Measurements from ENCODE around the gene SETDB1. TPM values are rescaled to one million over a fixed set of nuclear protein-coding genes. Genes with fewer than 3 reads are reported as not detected.

Gene SETDB1
- total and polyA plus RNA-seq, 2 of the 13 experiments (the other 11 are each of a cell fraction or from before 2014, with no cell fraction given), result 33.1 to 34.6 TPM

GRCh38 chr1:150979092-150980056 is 53.2 kb downstream of the SETDB1 start (continued):
- TF ChIP-seq REXO4 (CRISPR knock-in tag; IDR thresholded peaks at IDR 0.05; ENCODE audit: borderline replicate concordance) (no peak), CENPBD1 (CRISPR knock-in tag; IDR thresholded peaks at IDR 0.05; ENCODE audit: borderline replicate concordance, low read depth) (no peak), PLRG1 (conservative IDR thresholded peaks at IDR 0.05) (no peak), SIN3A (IDR thresholded peaks at IDR 0.05; ENCODE audit: borderline replicate concordance, low read depth, low read length) (no peak), ZNF660 (CRISPR knock-in tag; IDR thresholded peaks at IDR 0.05; ENCODE audit: borderline replicate concordance, low read depth) (no peak), MLX (CRISPR knock-in tag; IDR thresholded peaks at IDR 0.05) (no peak), FOXP1 (IDR thresholded peaks at IDR 0.05) (no peak), FOXP1 (CRISPR knock-in tag; IDR thresholded peaks at IDR 0.05) (no peak), TCF7L2 (IDR thresholded peaks at IDR 0.05; ENCODE audit: low read depth, low read length) (no peak), GLI4 (CRISPR knock-in tag; IDR thresholded peaks at IDR 0.05; ENCODE audit: borderline replicate concordance) (no peak; the same call in 1 of the 2 replicates), FOSL1 (CRISPR knock-in tag; IDR thresholded peaks at IDR 0.05; ENCODE audit: borderline replicate concordance) (no peak), SUZ12 (IDR thresholded peaks at IDR 0.05; ENCODE audit: low read depth, low read length) (no peak), DBP (CRISPR knock-in tag; IDR thresholded peaks at IDR 0.05; ENCODE audit: not compliant biosample characterization) (no peak), HNRNPUL1 (IDR thresholded peaks at IDR 0.05; ENCODE audit: low read depth, low read length) (no peak), DRAP1 (CRISPR knock-in tag; IDR thresholded peaks at IDR 0.05) (0 out of 2 replicates have a peak, but pooled peaks have one; percentile 11), SIX4 (CRISPR knock-in tag; IDR thresholded peaks at IDR 0.05) (no peak)
- TF ChIP-seq, protein P1, sequence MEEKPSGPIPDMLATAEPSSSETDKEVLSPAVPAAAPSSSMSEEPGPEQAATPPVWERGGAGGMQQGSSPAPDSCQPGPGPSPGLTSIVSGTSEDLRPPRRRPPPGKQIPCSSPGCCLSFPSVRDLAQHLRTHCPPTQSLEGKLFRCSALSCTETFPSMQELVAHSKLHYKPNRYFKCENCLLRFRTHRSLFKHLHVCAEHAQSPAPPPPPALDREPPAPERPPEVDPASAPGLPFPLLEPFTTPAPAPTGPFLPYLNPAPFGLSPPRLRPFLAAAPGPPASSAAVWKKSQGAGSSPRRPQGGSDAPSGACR (CRISPR knock-in tag; IDR thresholded peaks at IDR 0.05), result no peak
- TF ChIP-seq, protein P2, sequence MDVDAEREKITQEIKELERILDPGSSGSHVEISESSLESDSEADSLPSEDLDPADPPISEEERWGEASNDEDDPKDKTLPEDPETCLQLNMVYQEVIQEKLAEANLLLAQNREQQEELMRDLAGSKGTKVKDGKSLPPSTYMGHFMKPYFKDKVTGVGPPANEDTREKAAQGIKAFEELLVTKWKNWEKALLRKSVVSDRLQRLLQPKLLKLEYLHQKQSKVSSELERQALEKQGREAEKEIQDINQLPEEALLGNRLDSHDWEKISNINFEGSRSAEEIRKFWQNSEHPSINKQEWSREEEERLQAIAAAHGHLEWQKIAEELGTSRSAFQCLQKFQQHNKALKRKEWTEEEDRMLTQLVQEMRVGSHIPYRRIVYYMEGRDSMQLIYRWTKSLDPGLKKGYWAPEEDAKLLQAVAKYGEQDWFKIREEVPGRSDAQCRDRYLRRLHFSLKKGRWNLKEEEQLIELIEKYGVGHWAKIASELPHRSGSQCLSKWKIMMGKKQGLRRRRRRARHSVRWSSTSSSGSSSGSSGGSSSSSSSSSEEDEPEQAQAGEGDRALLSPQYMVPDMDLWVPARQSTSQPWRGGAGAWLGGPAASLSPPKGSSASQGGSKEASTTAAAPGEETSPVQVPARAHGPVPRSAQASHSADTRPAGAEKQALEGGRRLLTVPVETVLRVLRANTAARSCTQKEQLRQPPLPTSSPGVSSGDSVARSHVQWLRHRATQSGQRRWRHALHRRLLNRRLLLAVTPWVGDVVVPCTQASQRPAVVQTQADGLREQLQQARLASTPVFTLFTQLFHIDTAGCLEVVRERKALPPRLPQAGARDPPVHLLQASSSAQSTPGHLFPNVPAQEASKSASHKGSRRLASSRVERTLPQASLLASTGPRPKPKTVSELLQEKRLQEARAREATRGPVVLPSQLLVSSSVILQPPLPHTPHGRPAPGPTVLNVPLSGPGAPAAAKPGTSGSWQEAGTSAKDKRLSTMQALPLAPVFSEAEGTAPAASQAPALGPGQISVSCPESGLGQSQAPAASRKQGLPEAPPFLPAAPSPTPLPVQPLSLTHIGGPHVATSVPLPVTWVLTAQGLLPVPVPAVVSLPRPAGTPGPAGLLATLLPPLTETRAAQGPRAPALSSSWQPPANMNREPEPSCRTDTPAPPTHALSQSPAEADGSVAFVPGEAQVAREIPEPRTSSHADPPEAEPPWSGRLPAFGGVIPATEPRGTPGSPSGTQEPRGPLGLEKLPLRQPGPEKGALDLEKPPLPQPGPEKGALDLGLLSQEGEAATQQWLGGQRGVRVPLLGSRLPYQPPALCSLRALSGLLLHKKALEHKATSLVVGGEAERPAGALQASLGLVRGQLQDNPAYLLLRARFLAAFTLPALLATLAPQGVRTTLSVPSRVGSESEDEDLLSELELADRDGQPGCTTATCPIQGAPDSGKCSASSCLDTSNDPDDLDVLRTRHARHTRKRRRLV (CRISPR knock-in tag; IDR thresholded peaks at IDR 0.05), result 0 out of 2 replicates have a peak, but pooled peaks have one; percentile 42
